ENCODE data around the gene NR2F1-AS1. TPM values are rescaled to one million over a fixed set of nuclear protein-coding genes. Genes with fewer than 3 reads are reported as not detected.

NR2F1-AS1 gene
- total RNA-seq, 1 experiment from 2014 or later: 1.5 TPM

DNA sequence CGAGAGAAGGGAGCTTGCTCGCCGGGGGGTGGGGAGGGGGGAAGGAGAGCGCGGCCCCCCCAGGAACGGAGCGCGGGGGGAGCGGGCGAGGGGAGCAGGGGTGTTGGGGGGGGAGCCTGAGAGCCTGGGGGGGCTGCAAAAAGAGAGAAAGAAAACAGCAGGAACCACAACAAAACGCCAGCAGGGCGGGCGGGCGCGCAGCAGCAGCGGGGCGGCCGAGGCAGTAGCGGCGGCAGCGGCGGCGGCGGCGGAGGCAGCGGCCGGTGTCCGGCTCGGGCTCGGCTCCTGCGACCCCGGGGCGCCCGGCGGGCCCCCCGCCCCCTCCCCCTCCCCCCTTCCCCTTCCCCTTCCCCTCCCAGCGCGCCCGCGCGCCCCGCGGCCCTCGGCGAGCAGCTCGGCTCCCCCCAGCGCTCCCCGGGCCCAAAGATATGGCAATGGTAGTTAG, 3.6 kb upstream of the NR2F1-AS1 start (continued):
- no peak for TF ChIP-seq STAT6 (CRISPR knock-in tag; conservative IDR thresholded peaks at IDR 0.05; ENCODE audit: low read depth)
- no peak for TF ChIP-seq ZNF423 (CRISPR knock-in tag; IDR thresholded peaks at IDR 0.05)
- TF ChIP-seq ZNF232 (CRISPR knock-in tag; IDR thresholded peaks at IDR 0.05): no peak
- TF ChIP-seq, protein P1, sequence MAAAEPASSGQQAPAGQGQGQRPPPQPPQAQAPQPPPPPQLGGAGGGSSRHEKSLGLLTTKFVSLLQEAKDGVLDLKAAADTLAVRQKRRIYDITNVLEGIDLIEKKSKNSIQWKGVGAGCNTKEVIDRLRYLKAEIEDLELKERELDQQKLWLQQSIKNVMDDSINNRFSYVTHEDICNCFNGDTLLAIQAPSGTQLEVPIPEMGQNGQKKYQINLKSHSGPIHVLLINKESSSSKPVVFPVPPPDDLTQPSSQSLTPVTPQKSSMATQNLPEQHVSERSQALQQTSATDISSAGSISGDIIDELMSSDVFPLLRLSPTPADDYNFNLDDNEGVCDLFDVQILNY (CRISPR knock-in tag; IDR thresholded peaks at IDR 0.05): no peak
- TF ChIP-seq ATF6 (CRISPR knock-in tag; IDR thresholded peaks at IDR 0.05): no peak
- TF ChIP-seq, protein P2, sequence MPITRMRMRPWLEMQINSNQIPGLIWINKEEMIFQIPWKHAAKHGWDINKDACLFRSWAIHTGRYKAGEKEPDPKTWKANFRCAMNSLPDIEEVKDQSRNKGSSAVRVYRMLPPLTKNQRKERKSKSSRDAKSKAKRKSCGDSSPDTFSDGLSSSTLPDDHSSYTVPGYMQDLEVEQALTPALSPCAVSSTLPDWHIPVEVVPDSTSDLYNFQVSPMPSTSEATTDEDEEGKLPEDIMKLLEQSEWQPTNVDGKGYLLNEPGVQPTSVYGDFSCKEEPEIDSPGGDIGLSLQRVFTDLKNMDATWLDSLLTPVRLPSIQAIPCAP (CRISPR knock-in tag; IDR thresholded peaks at IDR 0.05): no peak
- no peak for TF ChIP-seq TP53 (CRISPR knock-in tag; IDR thresholded peaks at IDR 0.05)
- no peak for TF ChIP-seq ESRRA (CRISPR knock-in tag; IDR thresholded peaks at IDR 0.05; ENCODE audit: borderline replicate concordance)

DNA sequence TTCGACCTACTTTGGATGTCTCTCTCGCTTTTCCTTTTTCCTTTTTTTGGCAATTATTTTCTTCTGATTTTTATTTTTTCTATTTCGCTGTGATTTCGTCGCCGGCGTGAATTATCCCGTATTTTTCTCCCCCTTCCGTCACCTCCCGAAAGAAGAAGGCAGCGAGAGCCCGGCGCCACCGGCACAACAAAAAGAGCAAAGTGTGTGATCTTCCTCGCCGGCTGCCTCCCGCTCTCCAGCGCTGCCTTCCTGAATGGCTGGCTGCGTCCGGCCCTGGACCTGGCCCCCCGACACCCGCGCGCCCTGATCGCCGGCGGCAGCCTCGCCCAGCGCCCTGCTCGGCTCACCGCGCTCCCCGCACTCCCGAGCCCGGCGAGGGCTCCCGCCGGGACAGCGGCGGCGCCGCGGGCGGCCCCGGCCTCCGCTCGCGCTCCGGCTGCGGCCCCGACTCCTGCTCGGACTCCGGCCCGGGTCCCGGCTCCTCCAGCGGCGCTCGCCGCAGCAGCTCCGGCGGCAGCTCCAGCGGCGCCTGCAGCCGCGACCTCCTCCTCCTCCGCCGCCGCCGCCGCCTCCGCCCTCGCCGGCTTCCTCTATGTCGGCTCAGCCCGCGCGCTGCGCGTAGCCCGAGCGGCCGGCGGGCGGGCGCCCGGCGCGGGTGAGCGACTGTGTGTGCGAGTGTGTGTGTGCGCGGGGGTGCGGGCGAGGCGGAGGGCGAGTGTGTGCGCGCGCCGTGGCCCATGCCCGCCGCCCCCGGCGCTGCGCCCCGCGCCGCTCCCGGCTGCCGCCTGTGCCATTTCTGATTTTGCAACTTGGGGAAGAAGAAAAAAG, 3.0 kb upstream of the NR2F1-AS1 start:
- Mint-ChIP-seq H3K36me3 (peaks cover 8% of the 10 kb centered on the region), H3K27ac (no peak overlapping the region), H3K9me3 (no peaks in the 10 kb centered on the region), H3K27me3 (ENCODE audit: low read depth) (peaks cover 33% of the 10 kb centered on the region; the same call in 1 of the 2 replicates), H3K4me3 (no peak overlapping the region), H3K4me1 (peaks cover 30% of the 10 kb centered on the region)
- TF ChIP-seq CDX4 (CRISPR knock-in tag; IDR thresholded peaks at IDR 0.05; ENCODE audit: borderline replicate concordance) (no peak), PREB (CRISPR knock-in tag; IDR thresholded peaks at IDR 0.05; ENCODE audit: borderline replicate concordance) (no peak), ZNF423 (CRISPR knock-in tag; IDR thresholded peaks at IDR 0.05) (0 out of 2 replicates have a peak, but pooled peaks have one; percentile 15), JAZF1 (CRISPR knock-in tag; IDR thresholded peaks at IDR 0.05) (no peak), FOXP4 (CRISPR knock-in tag; IDR thresholded peaks at IDR 0.05) (no peak), ETV6 (CRISPR knock-in tag; IDR thresholded peaks at IDR 0.05) (no peak), NFE2L1 (CRISPR knock-in tag; IDR thresholded peaks at IDR 0.05) (no peak), EMX1 (CRISPR knock-in tag; IDR thresholded peaks at IDR 0.05) (no peak)
- POLR2A ChIA-PET: no interaction called here
- DNase-seq (ENCODE audit: low spot score): peak; percentile 57
- peak; percentile 2; the same call in 1 of the 2 replicates for ATAC-seq
- CTCF ChIA-PET: interaction anchor here (0.6 to 1.3 kb wide), 3 partner anchors 12 to 17 kb away, joined by 3 to 6 read pairs (median 3); no protein-coding TSS in a partner anchor
